Spleen (tissue), 11 donors: ENCODE data around the gene TSPAN18. TPM values are rescaled to one million over a fixed set of nuclear protein-coding genes. Genes with fewer than 3 reads are reported as not detected.

ENCODE experiments used
- DNase-seq: peaks from one replicate; pipeline ENCODE4 v3.0.0-alpha.2; 2020
- H3K27ac ChIP-seq, 8 donors: fragments of 200-600 bp; sonication (generic) in 7 of 8; 1 replicate in 4 of 8; 2 replicates in 4 of 8; pipeline versions ENCODE4 v1.5.0 to v1.8.0; 2016 to 2021; ENCODE audit warnings: inconsistent platforms in 4 of 8, mild to moderate bottlenecking in 4 of 8, moderate library complexity in 1 of 8
- H3K27me3 ChIP-seq, 7 donors: fragments of 200-600 bp; sonication (generic) in 6 of 7; replicated peaks in 1 of 7; 1 replicate in 4 of 7; 2 replicates in 3 of 7; pipeline versions ENCODE4 v1.5.0 to v1.8.0; 2016 to 2021; ENCODE audit warnings: inconsistent platforms in 3 of 7, mild to moderate bottlenecking in 1 of 7
- H3K36me3 ChIP-seq, 6 donors: fragments of 200-600 bp; sonication (generic) in 5 of 6; 1 replicate in 4 of 6; 2 replicates in 2 of 6; pipeline versions ENCODE4 v1.5.0 to v1.8.0; 2016 to 2021; ENCODE audit warnings: inconsistent platforms in 2 of 6
- H3K4me1 ChIP-seq, 6 donors: fragments of 200-600 bp; sonication (generic) in 5 of 6; 1 replicate in 3 of 6; 2 replicates in 3 of 6; pipeline versions ENCODE4 v1.5.0 to v1.8.0; 2016 to 2021; ENCODE audit warnings: inconsistent platforms in 3 of 6
- H3K4me3 ChIP-seq, 8 donors: fragments of 200-600 bp; sonication (generic) in 7 of 8; 1 replicate in 4 of 8; 2 replicates in 4 of 8; pipeline versions ENCODE4 v1.5.0 to v1.8.0; 2016 to 2021; ENCODE audit warnings: inconsistent platforms in 4 of 8, mild to moderate bottlenecking in 4 of 8, moderate library complexity in 2 of 8
- H3K9me3 ChIP-seq, 8 donors: fragments of 200-600 bp; sonication (generic) in 7 of 8; 1 replicate in 4 of 8; 2 replicates in 4 of 8; pipeline versions ENCODE4 v1.5.0 to v1.8.0; 2016 to 2021; ENCODE audit warnings: inconsistent platforms in 4 of 8
- CTCF ChIP-seq, 11 experiments: fragments of 200-600 bp in 7 of 11; fragments of 450-650 bp in 4 of 11; sonication (generic) in 4 of 11; IDR thresholded peaks in 8 of 11; conservative IDR thresholded peaks in 3 of 11; 1 replicate in 7 of 11; 2 replicates in 4 of 11; pipeline versions ENCODE4 v1.4.0 to v1.8.0; 2016 to 2021; ENCODE audit warnings: antibody characterized with exemption in 11 of 11, inconsistent platforms in 4 of 11, mild to moderate bottlenecking in 1 of 11
- POLR2A ChIP-seq, 3 donors: fragments of 450-650 bp; IDR thresholded peaks; one replicate each; pipeline ENCODE4 v1.5.1; 2017; ENCODE audit warnings: antibody characterized with exemption in 3 of 3, mild to moderate bottlenecking in 1 of 3
- POLR2AphosphoS5 ChIP-seq, 3 donors: sonication (generic); formaldehyde crosslinking; IDR thresholded peaks; one replicate each; pipeline ENCODE4 v1.5.1; 2017; ENCODE audit warnings: antibody characterized with exemption in 3 of 3
- WGBS, 5 donors: extraction: QIAGEN DNeasy Blood & Tissue Kit in 3 of 5; methylation state at CpG; one replicate each; pipeline versions ENCODE4 v1.1.5 to v1.1.7; 2013 to 2018; 5-methylcytosine and 5-hydroxymethylcytosine counted together
- intact Hi-C: fragments of 100-400 bp; cut with DNase I; formaldehyde crosslinking; loops from one replicate; pipeline ENCODE4 v1.15.0; 2023; ENCODE audit warnings: low total_unique reads
- polyA plus RNA-seq, 3 donors: library from polyadenylated mRNA; stranded (reverse); fragments of 200-250 nt; gene quantifications; one replicate each; pipeline ENCODE4 v1.2.1, GENCODE V29; 2013
- total RNA-seq, 7 donors: library from RNA; depleted of rRNA in 3 of 7; stranded (reverse); fragments of >200 nt in 3 of 7; fragmentation: NEBNext Ultra II Directional in 4 of 7; extraction: Animal tissue kit (Norgen Biotek cat#: 25700) in 4 of 7; gene quantifications; one replicate each; pipeline versions ENCODE4 v1.1.0 to v1.2.1, GENCODE V29; 2016 to 2021
- donor health status: healthy with polysubstance abuse.
- donor health status: DM: no; HTN: no; CAD: no; lungs with moderate emphysema.
- donor health status: DM: no; HTN: no; CAD: no.
- donor health status: Bipolar disorder and iron deficiency.
- donor health status: healthy.
- donor health status: DM: no; HTN: no; CAD: no.
- donor health status: DM: yes; HTN: yes; CAD: no.

TSPAN18 gene
- total and polyA plus RNA-seq, 10 donors: 2.1 to 47.5 (median 21.3) TPM

DNA sequence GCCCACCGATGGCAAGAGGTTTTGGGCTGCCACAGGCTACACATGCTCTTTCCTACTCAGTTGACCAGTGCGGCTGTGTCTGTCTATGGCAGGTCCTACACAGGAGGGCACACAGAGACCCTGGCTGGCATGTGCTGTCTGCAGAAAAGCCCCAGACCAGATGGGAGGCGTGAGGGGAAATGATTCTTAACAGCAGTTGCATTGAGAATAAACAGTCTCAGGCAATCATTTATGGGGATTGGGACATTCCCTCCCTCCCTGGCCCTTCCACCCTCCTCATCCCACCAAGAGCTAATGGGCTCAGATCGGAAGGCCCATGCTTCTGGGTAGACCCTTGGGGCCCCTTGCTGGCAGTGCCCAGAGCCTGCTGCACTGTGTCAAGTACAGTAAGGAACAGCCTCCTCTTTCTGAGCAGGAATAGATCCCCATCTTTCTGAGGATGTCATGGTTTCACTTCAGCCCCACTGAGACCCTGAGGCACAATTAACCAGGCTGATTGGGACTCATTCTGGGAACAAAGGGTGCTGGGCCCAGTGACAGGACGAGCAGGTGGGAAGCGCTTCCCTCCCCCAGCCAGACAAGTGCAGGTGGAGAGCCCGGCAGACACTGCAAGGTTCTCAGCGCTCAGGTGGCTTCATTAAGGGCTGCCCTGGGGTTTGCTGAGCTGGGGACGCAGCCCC lies 28.3 kb downstream of the TSPAN18 start:
- no peak for TF ChIP-seq POLR2A (IDR thresholded peaks at IDR 0.05)
- TF ChIP-seq POLR2AphosphoS5 (IDR thresholded peaks at IDR 0.05): no peak
- no peak for TF ChIP-seq CTCF (IDR thresholded peaks at IDR 0.05 in 8 of 11, conservative IDR thresholded peaks at IDR 0.05 in 3 of 11)
- H3K27ac ChIP-seq: no peak overlapping the region
- H3K4me3 ChIP-seq: no peak overlapping the region
- no peak for DNase-seq
- WGBS, 5 donors: 67 to 90% (median 85%) methylated on average over 5 to 9 of the region's 9 CpGs
- no peaks in the 10 kb centered on the region for H3K36me3 ChIP-seq
- H3K4me1 ChIP-seq: peaks cover 0 to 7% (median 0%) of the 10 kb centered on the region in 6 donors
- intact Hi-C loops: no loop called here
- no peaks in the 10 kb centered on the region for H3K27me3 ChIP-seq
- peaks cover 0 to 21% (median 17%) of the 10 kb centered on the region in 8 donors for H3K9me3 ChIP-seq

DNA sequence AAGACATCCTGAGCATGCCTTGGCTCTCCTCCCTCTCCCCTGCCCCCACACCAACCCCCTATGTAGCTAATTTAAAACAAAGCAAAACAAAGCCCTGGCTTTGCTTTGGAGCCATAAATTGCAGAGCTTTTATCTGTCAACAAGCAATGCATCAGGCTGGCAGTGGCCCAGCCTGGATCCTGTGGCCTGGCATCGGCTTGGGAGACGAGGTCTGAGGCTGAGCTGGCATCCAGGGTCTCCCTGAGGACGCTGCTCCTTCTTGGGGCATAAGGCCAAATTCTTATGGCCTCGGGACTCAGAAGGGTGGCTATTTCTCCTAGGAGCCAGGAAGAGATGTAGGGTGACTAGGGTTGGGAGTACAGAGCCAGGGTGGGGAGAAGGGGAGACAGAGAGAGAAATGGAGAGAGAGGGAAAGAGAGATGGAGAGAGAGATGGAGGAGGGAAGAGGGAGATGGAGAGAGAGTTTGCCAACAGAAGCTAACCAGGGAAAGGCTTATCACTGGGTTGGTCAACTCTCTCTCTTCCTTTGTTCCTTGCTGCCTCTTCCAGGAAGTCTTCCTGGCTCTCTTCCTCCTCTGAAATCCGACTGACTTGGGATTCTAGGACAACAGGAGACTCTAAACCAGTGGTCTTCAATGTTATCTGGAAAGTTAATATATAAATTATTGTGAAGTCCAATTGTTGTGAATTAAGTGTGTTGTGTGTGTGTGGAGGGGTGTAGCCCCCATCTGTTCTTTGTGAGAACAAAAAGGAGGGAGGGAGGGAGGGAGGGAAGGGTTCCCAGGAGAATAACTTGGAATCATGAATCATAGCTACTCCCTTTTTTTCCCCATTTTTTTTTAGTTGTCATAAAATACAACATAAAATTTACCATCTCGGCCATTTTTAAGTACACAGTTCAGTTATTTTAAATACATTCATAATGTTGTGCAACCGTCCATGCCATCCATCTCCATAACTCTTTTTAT lies 29.1 kb downstream of the TSPAN18 start:
- WGBS, 5 donors: 74 to 79% (median 75%) methylated on average over 7 of the region's 7 CpGs
- intact Hi-C loops: no loop called here
- Histone ChIP-seq H3K9me3 (peaks cover 0 to 21% (median 17%) of the 10 kb centered on the region in 8 donors), H3K27ac (no peak overlapping the region), H3K4me1 (peaks cover 0 to 6% (median 0%) of the 10 kb centered on the region in 6 donors), H3K27me3 (no peaks in the 10 kb centered on the region), H3K36me3 (no peaks in the 10 kb centered on the region), H3K4me3 (no peak overlapping the region)
- no peak for TF ChIP-seq POLR2A (IDR thresholded peaks at IDR 0.05)
- no peak for TF ChIP-seq CTCF (IDR thresholded peaks at IDR 0.05 in 8 of 11, conservative IDR thresholded peaks at IDR 0.05 in 3 of 11)
- no peak for TF ChIP-seq POLR2AphosphoS5 (IDR thresholded peaks at IDR 0.05)
- DNase-seq: no peak

GRCh38 chr11:44758983-44759382 lies 32.2 kb downstream of the TSPAN18 start:
- no peak for DNase-seq
- Histone ChIP-seq H3K27me3 (no peaks in the 10 kb centered on the region), H3K27ac (no peak overlapping the region), H3K4me1 (peaks cover 0 to 13% (median 2%) of the 10 kb centered on the region in 6 donors), H3K4me3 (no peak overlapping the region), H3K9me3 (peaks cover 0 to 21% (median 17%) of the 10 kb centered on the region in 8 donors), H3K36me3 (no peaks in the 10 kb centered on the region)
- TF ChIP-seq POLR2A (IDR thresholded peaks at IDR 0.05) (no peak), POLR2AphosphoS5 (IDR thresholded peaks at IDR 0.05) (no peak), CTCF (IDR thresholded peaks at IDR 0.05 in 8 of 11, conservative IDR thresholded peaks at IDR 0.05 in 3 of 11) (no peak)
- 91 to 96% (median 95%) methylated on average over 4 of the region's 4 CpGs for WGBS, 5 donors
- intact Hi-C loops: no loop called here
